GM12891 (cell line): ENCODE results near the gene ATP1B1.

Experiments
- DNase-seq: peaks from one replicate; pipeline ENCODE4 v3.0.0; 2011; ENCODE audit warnings: low spot score; ENCODE audit not compliant: insufficient read length
- FAIRE-seq: peaks from 2 replicates; lab custom pipeline; 2011; peaks lifted over from hg19 to GRCh38; lab: Jason Lieb, UNC
- PAX5 ChIP-seq: IDR thresholded peaks from 2 replicates; pipeline ENCODE4 v1.6.1; 2011; ENCODE audit warnings: low read length, moderate library complexity, mild to moderate bottlenecking; ENCODE audit not compliant: insufficient read depth, severe bottlenecking
- POLR2A ChIP-seq: IDR thresholded peaks from 2 replicates; pipeline ENCODE4 v1.6.1; 2011; ENCODE audit warnings: low read depth, low read length, control low read depth
- POLR2AphosphoS5 ChIP-seq: IDR thresholded peaks from 2 replicates; pipeline ENCODE4 v1.6.1; 2011; ENCODE audit warnings: low read depth, low read length, control low read depth
- POU2F2 ChIP-seq: IDR thresholded peaks from 2 replicates; pipeline ENCODE4 v1.6.1; 2011; ENCODE audit warnings: low read depth, mild to moderate bottlenecking, control low read depth, low read length, moderate library complexity
- SPI1 ChIP-seq: IDR thresholded peaks from 2 replicates; pipeline ENCODE4 v1.6.1; 2011; ENCODE audit warnings: low read depth, low read length, control low read depth
- TAF1 ChIP-seq: IDR thresholded peaks from 2 replicates; pipeline ENCODE4 v1.6.1; 2011; ENCODE audit warnings: low read depth, low read length, control low read depth

ATP1B1 gene

DNA sequence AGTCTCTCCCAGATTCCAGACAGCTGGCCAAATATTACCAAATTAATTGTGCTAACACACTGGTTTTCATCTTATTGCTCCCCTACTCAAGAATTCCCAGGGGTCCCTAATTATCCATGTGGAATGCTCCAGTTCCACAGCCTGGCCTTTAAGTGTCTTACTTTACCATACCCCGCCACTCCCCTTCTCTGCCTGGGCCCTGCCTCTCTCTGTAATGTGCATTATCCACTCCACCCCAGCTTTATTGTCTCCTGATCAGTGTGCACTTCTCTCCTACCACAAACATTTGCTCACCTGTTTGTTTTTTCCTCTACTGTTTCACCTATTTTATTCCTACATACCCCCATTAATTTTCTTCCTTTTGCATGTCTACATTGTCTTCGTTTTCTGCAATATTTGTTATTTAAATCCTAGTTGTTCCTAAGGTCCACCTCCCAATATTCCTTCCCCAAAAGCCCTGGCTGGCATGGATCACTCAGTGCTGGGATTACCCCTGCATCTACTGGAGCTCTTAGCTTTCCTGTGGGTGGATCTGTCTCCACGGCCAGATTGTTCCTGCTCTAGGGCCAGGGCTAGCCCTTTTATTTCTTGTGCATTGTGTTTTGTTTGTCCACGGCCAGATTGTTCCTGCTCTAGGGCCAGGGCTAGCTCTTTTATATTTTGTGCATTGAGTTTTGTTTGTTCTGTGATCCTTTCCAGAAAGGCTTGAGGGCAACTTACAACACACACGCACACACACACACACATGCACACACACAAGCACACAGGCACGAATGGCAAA is 33.4 kb upstream of the ATP1B1 start:
- no peak for DNase-seq
- FAIRE-seq, result no peak
- TF ChIP-seq PAX5 (no peak), POU2F2 (no peak)

- DNase-seq (no peak), FAIRE-seq (no peak)
- TF ChIP-seq POLR2A (no peak), TAF1 (no peak), POU2F2 (no peak), SPI1 (no peak), PAX5 (no peak), POLR2AphosphoS5 (no peak)
Observed at GRCh38 chr1:169078163-169078883, 28.2 kb upstream of the ATP1B1 start.

DNA sequence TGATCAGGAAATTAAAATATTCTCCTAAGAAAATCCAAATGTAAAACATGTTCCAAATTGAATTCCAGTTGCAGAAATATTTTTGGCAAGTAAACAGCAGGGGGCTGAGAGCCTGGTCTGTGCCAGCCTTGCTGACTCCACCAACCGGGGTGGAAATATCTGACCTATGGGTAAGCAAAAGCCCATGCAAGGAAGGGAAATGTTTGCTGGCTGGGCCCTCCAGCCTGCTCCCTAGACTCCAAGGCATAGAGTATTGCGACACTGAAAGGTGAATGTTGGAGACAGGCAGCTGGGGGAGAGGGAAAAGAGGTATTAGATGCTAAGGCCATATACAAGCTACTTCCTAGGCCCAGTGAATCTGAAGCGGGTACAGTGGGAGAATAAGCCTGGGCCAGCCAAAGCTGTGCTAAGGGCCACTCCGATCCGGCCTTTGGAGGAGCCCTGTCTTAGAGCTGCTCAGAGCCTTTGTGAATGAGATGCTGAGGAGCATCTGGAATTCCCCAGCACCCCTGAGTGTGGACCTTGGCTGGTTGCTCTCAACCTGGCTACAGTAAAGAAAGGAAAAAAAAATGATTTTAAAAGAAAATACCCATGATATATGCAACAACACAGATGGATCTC is 24.9 kb upstream of the ATP1B1 start:
- DNase-seq (no peak), FAIRE-seq (no peak)
- TF ChIP-seq PAX5 (no peak), POLR2AphosphoS5 (no peak), POU2F2 (no peak), TAF1 (no peak), SPI1 (no peak), POLR2A (no peak)

GRCh38 chr1:169085911-169086310 is 20.6 kb upstream of the ATP1B1 start:
- TF ChIP-seq SPI1 (no peak), PAX5 (no peak), POLR2A (no peak), POLR2AphosphoS5 (no peak), TAF1 (no peak), POU2F2 (no peak)
- no peak for FAIRE-seq

DNA sequence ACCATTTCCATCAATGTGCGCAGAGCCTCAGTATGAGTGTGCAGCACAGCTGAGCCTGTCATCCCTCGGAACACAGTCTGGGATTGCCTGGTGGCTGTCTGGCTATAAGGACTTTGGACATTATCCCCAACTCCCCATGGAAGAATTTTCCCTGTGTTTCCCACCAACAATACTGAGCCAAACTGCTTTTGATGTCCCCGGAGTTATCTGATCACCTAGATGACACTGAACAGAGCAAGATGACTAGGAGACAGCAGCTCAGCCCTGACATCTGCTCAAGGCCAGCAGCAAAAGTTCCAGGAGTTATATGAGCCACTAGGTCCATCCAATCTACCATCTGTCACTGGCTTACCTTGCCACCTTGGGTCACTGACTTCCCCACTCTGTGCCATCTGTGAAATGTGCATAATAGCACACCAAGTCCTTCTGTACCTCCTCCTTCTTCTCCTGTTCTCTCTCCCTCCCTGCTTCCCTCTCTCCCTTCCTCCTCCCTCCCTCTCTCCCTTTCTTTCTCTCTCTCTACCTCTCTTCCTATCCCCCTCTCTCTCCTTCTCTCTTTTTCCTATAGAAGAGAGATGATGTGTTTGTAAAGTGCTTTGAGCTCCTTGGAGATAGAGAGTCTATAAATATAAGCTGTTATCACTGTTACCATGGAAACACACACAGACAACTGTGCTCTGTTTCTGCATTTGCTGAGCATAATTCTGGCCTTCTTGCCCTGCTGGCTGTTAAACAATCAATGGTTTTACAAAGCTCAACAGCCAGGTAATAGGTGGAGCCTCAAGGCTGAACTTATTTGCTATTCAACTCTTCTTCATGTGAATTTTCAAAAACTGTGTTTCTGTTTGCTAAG is 19.7 kb upstream of the ATP1B1 start:
- DNase-seq, result no peak
- TF ChIP-seq TAF1 (no peak), POLR2A (no peak), SPI1 (no peak), PAX5 (no peak), POLR2AphosphoS5 (no peak), POU2F2 (no peak)
- no peak for FAIRE-seq

More at GRCh38 chr1:169085911-169086310, 20.6 kb upstream of the ATP1B1 start:
- no peak for DNase-seq

DNA sequence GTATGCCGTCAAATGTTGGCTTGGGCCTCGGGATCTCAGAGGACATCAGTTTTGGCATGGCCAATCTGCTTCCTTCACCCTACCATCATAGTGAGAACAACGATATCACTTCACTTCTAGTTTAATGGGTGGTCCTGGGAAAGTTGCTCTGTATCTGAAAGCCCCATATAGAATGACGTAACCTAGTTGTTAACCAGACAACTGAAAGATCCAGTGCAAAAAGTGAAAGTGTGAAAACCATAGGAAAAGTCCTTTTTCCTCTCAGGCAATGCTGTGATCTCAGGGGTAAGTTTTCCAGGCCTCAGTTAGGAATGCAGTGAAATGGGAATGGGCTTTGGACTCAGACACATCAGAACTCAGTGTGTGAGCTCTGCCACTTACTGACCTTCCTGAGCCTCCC is 18.6 kb upstream of the ATP1B1 start:
- FAIRE-seq, result no peak
- TF ChIP-seq POU2F2 (no peak), POLR2A (no peak), PAX5 (no peak), POLR2AphosphoS5 (no peak), SPI1 (no peak), TAF1 (no peak)
- DNase-seq, result no peak

DNA sequence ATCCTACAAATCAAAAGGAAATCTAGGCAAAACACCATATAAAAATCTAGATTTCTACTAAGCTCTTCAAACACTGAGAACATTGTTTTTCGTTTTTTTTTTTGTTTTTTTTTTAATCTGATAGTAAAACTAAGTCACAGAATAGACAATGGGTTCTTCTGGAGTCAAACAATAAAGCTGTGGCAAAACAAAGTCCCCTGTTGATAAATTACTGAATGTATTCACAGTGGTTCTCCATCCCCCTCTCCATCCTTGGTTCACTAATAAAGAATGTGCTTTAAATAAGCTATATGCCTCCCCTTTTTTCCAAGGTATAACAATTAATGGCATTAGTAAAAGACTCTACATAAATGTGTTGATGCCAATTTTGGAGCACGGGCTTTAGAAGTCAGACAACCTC is 16.7 kb upstream of the ATP1B1 start:
- FAIRE-seq (no peak), DNase-seq (no peak)
- TF ChIP-seq POLR2A, result no peak
- no peak for TF ChIP-seq TAF1
- TF ChIP-seq PAX5, result no peak
- no peak for TF ChIP-seq POU2F2
- TF ChIP-seq SPI1, result no peak
- TF ChIP-seq POLR2AphosphoS5, result no peak

DNA sequence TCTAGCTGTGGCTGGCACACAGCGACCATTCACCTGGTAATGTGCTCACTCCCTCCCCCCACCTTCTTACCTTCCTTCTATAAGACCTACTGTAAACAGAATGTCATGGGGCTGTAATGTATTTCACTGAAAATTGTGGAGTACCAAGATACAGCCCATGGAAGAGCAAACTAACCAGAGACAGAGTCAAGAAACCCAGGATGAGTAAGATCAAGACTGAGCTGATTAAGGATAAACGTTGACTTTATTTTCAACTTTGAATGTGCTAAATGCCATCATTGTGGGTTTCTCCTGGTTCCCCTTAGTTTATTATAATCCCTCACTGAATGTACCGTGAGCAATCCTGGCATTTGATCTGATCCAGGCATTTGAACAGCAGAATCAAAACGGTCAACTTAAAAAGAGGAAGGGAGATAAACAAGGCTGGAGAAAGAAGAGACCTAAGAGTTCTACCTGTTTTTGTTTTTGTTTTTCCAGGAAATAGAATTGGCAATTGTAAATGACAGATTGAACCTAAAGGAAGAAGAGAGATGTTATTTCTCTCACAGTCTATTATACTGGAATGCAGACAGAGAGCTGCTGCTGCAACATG is 16.1 kb upstream of the ATP1B1 start:
- peak; percentile 20 for FAIRE-seq
- DNase-seq, result no peak

More for the DNA sequence above, 16.1 kb upstream of the ATP1B1 start:
- TF ChIP-seq SPI1, result peak; percentile 71
- TF ChIP-seq POLR2A, result no peak
